COLO829 (cell line): ENCODE measurements around the gene FBXW4.
"Not testable (repeated sequence)": the region's sequence is repeated elsewhere in the genome, so short reads cannot be mapped to it uniquely, and the experiment has no call there.

ENCODE experiments used
- DNase-seq: peaks from one replicate; pipeline ENCODE4 v3.0.0; 2012; ENCODE audit warnings: low spot score

FBXW4 gene

GRCh38 chr10:101655570-101655969 lies 39.4 kb downstream of the FBXW4 start:
- DNase-seq, result no peak

GRCh38 chr10:101653536-101653935 lies 41.4 kb downstream of the FBXW4 start:
- peak; percentile 16 for DNase-seq

- no peak for DNase-seq
Measured at GRCh38 chr10:101651336-101651735, 43.6 kb downstream of the FBXW4 start.

- no peak for DNase-seq
Measured at GRCh38 chr10:101650863-101651262, 44.1 kb downstream of the FBXW4 start.

- DNase-seq, result no peak
Measured at GRCh38 chr10:101649525-101650085, 45.4 kb downstream of the FBXW4 start.

- DNase-seq, result no peak
Measured at GRCh38 chr10:101647255-101647654, 47.7 kb downstream of the FBXW4 start.

- DNase-seq, result no peak
Measured at GRCh38 chr10:101646364-101646763, 48.6 kb downstream of the FBXW4 start.

GRCh38 chr10:101645659-101646058 lies 49.3 kb downstream of the FBXW4 start:
- no peak for DNase-seq

GRCh38 chr10:101644002-101644401 lies 51.0 kb downstream of the FBXW4 start:
- DNase-seq, result no peak

- DNase-seq, result no peak
Measured at GRCh38 chr10:101643546-101643945, 51.4 kb downstream of the FBXW4 start.

- no peak for DNase-seq
Measured at GRCh38 chr10:101639141-101639900, 55.6 kb downstream of the FBXW4 start.

GRCh38 chr10:101633510-101633909 lies 61.5 kb downstream of the FBXW4 start:
- DNase-seq, result not testable (repeated sequence)

GRCh38 chr10:101631821-101632475 lies 63.0 kb downstream of the FBXW4 start:
- DNase-seq, result no peak

- no peak for DNase-seq
Measured at GRCh38 chr10:101630633-101630920, 64.4 kb downstream of the FBXW4 start.

- DNase-seq, result no peak
Measured at GRCh38 chr10:101629837-101630632, 64.9 kb downstream of the FBXW4 start.

- no peak for DNase-seq
Measured at GRCh38 chr10:101625821-101626412, 69.1 kb downstream of the FBXW4 start.

GRCh38 chr10:101624526-101625102 lies 70.4 kb downstream of the FBXW4 start:
- DNase-seq, result no peak

GRCh38 chr10:101623528-101623927 lies 71.4 kb downstream of the FBXW4 start:
- DNase-seq, result no peak

GRCh38 chr10:101619983-101620382 lies 75.0 kb downstream of the FBXW4 start:
- no peak for DNase-seq

GRCh38 chr10:101618871-101619270 lies 76.1 kb downstream of the FBXW4 start:
- DNase-seq, result no peak

- DNase-seq, result no peak
Measured at GRCh38 chr10:101617824-101618568, 77.0 kb downstream of the FBXW4 start.
